ENCODE data around the gene SRP14.
A peak's percentile ranks its signal among the peaks of the same experiment; 100 is the strongest.

The SRP14 gene

DNA sequence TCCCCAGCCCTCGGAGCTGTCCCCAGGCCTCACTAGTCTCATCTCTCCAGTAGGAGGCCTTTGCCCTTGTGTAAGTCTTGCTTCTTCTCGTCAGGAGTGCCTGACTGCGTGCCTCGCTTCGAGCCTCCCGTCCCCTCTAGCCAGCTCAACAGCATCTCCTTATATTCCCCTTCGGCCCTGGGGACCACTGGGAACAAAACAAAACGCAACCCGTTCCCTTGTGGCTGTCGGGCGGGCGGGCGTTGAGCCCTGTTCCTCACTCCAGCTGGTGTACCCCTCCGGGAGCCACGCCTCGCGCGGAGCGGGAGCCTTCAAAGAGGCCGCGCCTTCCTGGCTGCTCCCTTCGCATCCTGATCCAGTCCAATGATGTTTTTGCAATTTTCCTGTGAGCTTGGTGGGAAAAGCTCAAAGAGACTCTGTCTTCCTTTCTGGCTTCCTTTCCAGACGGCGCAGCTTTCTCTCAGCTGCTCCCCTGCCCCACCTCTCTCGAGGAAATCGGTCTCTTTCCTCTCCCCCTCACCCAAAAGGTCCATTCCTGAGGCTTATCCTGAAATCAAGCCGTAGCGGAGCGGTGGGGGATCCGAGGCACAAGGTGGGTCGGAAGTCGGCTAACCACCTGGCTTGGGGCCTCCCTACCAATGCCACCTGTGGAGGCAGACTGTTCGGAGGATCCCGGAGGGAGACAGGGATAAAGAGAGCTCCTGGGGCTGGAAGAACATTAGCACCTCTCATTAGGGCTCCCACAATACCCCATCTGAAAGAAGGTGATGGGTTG lies 33.4 kb upstream of the SRP14 start:
- no peak for TF ChIP-seq CTCF (IDR thresholded peaks at IDR 0.05; ENCODE audit: extremely low read depth, insufficient read depth, missing control alignments)
- in situ Hi-C loops (cut with MboI; ENCODE audit: low pct_unique_long_range_greater_than_20kb, low sequenced_read_pairs, unreplicated experiment) = no loop called here
- no peak for DNase-seq (ENCODE audit: low spot score)

GRCh38 chr15:40070608-40071218 lies 31.7 kb upstream of the SRP14 start:
- in situ Hi-C loops (cut with MboI; ENCODE audit: low pct_unique_long_range_greater_than_20kb, low sequenced_read_pairs, unreplicated experiment) = no loop called here
- DNase-seq (ENCODE audit: low spot score) = no peak
- no peak for TF ChIP-seq CTCF (IDR thresholded peaks at IDR 0.05; ENCODE audit: extremely low read depth, insufficient read depth, missing control alignments)

GRCh38 chr15:40070166-40070557 lies 31.2 kb upstream of the SRP14 start:
- in situ Hi-C loops (cut with MboI; ENCODE audit: low pct_unique_long_range_greater_than_20kb, low sequenced_read_pairs, unreplicated experiment) = no loop called here
- no peak for TF ChIP-seq CTCF (IDR thresholded peaks at IDR 0.05; ENCODE audit: extremely low read depth, insufficient read depth, missing control alignments)
- peak; percentile 49 for DNase-seq (ENCODE audit: low spot score)

DNA sequence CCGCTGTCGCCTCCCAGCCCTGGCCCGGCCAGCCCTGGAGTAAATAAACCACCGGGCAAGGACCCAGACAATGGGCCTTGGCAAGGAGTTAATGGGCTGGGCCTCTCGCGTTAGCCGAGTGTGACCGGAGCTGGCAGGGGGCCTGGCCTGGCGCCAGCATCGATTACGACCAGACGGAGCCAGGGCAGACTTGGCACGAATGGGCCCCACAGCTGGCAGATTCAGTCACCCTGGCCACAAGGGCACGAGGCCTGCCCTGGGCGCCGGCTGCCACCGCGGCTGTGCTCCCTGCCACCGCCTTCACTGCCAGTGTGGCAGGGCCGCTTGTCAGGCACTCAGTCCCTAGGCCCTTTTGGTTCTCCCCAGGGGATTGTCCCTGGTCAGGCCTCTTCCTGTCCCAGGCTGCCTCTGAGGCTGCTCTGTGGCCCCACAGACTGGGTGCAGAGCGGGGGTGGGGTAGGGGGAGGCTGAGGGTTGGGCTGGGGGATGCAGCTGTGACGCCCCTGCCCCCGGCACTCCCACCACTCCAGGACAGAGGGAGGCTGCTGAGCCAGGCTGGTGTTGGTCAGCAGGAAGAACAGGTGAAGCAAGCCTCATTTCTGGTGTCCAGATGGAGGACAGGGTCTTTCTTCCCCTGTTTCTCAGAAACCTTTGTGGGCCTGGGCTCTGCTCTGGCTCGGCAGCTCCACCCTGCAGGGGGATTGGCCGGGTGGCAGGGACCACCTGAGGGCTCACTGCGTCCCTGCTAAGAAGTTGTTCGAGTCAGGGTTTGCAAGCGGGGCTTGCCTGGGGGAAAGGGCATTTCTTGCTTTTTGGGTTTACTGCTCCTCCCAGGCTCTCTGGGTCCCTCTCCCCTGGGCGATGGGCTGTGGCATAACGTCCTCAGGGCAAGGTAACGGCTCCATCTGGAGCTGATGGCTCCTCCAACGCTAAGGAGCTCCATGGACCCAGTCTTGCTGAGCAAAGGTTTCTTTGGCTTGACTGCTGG lies 30.5 kb upstream of the SRP14 start:
- TF ChIP-seq CTCF (IDR thresholded peaks at IDR 0.05; ENCODE audit: extremely low read depth, insufficient read depth, missing control alignments) = no peak
- peak; percentile 79 for DNase-seq (ENCODE audit: low spot score)
- in situ Hi-C loops (cut with MboI; ENCODE audit: low pct_unique_long_range_greater_than_20kb, low sequenced_read_pairs, unreplicated experiment) = no loop called here

DNA sequence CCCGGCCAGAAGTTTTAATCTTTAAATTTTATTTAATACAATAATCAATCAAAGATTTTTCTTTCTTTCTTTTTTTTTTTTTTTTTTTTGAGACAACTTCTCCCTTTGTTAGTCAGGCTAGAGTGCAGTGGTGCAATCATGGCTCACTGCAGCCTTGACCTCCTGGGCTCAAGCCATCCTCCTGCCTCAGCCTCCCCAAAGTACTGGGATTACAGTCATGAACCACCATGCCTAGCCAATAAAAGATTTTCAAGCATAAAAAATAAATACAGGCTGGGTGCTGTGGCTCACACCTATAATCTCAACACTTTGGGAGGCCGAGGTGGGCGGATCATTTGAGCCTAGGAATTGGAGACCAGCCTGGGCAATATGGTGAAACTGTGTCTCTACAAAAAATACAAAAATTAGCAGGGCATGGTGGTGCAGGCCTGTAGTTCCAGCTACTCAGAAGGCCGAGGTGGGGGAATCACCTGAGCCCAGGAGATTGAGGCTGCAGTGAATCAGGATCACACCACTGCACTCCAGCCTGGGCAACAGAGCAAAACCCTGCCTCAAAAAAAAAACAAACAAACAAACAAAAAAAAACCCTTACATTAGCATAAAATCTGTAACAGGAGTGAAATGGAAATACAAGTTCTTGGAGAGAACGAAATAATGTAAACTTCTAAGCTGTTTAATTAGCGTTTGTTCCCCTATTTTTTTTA lies 29.1 kb upstream of the SRP14 start:
- no peak for DNase-seq (ENCODE audit: low spot score)
- in situ Hi-C loops (cut with MboI; ENCODE audit: low pct_unique_long_range_greater_than_20kb, low sequenced_read_pairs, unreplicated experiment) = no loop called here
- TF ChIP-seq CTCF (IDR thresholded peaks at IDR 0.05; ENCODE audit: extremely low read depth, insufficient read depth, missing control alignments) = no peak

DNA sequence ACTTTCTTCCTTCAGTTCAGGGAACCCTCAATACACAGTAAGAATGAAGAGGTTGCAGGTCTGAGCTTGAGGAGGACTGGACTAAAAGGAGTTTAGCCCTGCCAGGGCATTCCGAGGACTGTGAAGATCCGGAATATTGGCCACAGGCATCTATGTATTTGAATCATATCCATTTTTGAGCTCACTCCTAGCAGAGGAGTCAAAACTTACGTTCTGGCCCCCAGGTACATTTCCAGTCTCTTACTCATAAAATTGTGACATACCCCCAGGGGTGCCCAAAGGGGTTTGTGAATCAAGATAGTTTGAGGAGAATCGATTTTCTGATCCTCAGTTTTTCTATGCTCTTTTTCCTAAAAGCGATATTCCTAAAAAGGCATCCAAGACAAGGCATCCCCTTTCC lies 27.6 kb upstream of the SRP14 start:
- in situ Hi-C loops (cut with MboI; ENCODE audit: low pct_unique_long_range_greater_than_20kb, low sequenced_read_pairs, unreplicated experiment) = no loop called here
- TF ChIP-seq CTCF (IDR thresholded peaks at IDR 0.05; ENCODE audit: extremely low read depth, insufficient read depth, missing control alignments) = no peak
- DNase-seq (ENCODE audit: low spot score) = no peak

Measured in GM13977 (cell line).